Measurements from ENCODE around the gene HLA-F.

HLA-F gene

DNA sequence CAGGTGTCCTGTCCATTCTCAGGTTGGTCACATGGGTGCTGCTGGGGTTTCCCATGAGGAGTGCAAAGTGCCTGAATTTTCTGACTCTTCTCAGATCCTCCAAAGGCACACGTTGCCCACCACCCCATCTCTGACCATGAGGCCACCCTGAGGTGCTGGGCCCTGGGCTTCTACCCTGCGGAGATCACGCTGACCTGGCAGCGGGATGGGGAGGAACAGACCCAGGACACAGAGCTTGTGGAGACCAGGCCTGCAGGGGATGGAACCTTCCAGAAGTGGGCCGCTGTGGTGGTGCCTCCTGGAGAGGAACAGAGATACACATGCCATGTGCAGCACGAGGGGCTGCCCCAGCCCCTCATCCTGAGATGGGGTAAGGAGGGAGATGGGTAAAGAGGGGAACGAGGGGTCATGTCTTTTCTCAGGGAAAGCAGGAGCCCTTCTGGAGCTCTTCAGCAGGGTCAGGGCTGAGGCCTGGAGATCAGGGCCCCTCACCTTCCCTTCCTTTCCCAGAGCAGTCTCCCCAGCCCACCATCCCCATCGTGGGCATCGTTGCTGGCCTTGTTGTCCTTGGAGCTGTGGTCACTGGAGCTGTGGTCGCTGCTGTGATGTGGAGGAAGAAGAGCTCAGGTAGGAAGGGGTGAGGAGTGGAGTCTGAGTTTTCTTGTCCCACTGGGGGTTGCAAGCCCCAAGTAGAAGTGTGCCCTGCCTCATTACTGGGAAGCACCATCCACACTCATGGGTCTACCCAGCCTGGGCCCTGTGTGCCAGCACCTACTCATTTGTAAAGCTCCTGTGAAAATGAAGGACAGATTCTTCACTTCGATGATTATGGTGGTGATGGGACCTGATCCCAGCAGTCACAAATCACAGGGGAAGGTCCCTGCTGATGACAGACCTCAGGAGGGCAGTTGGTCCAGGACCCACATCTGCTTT, 2.0 kb downstream of the HLA-F start:
- no peak for DNase-seq

- DNase-seq = no peak
Observed at GRCh38 chr6:29726001-29726400, 2.8 kb downstream of the HLA-F start.

DNA sequence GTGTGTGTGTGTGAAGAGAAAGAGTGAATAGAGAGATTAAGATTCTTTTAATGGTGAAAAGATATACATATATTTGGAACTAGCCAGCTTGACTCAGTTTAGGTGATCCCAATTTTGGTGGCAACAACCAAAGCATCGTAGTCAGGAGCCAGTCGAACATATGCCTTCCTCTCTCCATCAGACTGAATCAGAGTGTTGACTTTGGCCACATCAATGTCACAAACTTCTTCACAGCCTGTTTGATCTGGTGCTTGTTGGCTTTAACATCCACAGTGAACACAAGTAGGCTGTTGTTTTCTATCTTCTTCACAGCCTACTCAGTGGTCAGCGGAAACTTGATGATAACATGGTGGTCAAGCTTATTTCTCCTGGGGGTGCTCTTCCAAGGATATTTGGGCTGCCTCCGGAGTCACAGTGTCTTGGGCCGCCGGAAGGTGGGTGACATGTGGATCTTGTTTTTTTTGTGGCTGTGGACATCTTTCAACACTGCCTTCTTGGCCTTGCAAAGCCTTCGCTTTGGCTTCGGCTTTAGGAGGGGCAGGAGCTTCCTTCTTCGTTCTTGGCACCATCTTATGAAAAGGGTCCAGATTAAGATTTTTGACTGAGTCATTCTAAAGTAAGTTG, 3.4 kb downstream of the HLA-F start:
- DNase-seq = no peak

DNA sequence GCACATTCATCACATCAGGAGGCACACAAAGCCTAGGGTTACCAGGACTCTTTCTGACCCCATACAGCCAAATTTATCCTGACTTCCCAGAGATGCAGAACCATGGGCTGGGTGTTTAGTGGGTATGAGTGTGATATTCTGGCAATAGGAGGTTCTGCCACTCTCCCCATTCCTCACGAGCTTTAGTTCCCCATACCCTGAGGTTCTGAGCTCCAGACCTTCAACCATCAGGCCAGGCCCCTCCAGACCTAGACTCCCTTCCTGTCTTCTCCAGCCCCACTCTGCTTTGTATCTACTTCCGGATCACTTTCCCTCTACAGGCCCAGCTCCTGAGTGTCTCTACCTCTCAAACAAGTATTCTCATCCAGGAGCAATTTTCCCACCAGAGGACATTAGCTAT, 4.4 kb downstream of the HLA-F start:
- DNase-seq = no peak

DNA sequence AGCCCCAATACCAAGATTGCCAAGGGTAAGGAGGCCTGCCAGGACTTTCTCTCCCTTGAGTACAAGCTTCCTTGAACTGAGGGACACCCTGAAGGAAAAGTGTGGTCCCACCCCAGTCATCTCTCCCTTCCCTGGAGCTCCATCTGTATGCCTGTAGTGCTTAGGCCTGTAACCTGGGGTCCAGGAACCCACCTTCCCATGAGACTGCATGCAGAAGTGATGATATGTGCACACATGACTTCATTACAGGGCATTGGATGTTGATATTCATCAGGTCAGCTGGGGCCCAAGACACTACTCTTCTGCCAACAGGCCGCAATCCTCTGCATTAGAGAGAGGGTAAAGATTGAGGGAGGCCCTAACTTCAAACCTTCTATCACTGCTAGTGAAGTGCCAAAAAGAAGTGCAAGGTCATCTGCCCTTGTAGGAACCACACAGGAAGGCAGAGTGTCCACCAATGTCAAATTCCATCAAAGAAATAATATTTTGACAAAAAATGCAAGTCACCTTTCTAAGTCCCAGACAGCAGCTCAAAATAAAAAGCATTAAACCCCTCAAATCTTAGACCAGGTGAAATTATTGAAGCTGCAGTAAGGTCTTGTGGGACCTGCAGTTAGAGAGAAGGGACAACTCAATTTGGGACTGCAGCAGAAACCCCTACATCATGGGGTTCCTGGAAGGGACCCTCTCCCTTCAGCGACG, 5.1 kb downstream of the HLA-F start:
- no peak for DNase-seq

DNA sequence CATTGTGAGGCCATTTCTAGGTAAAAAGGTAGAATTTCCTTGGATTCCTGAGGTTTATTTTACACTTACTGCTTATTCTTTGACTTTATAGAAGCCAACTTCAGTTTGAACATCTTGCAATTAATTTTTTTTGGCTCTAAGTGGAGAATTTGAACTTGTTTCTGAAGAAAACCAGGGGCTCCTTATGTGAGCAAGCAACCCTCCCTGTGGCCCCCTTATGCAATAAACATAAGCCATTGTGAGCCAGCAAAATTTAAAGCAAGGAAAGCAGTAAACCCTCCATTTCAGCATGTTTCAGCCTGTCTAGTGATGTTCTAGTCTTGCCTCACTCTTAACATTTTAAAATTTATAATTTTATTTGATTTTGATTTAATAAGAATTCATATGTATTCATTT, 5.6 kb downstream of the HLA-F start:
- no peak for DNase-seq

DNA sequence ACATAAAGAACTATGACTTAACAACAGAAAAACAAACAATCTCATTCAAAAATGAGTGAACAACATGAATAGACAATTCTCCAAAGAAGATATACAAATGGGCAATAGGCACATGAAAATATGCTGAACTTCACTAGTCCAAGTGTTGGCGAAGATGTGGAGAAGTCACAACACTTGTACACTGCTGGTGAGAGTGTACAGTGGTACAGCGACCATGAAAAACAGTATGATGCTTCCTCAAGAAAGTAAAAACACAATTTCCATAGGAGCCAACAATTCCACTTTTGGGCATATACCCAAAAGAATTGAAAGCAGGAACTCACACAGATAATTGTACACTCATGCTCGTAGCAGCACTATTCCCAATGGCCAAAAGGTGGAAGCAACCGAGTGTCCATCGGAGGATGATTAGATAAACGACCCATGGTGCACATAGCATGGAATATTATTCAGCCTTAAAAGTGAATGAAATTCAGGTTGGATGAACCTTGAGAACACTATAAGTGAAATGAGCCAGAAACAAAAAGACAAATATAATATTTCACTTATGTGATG, 6.6 kb downstream of the HLA-F start:
- DNase-seq = no peak

- no peak for DNase-seq
Observed at GRCh38 chr6:29730575-29731126, 7.4 kb downstream of the HLA-F start.

GRCh38 chr6:29731281-29731680, 8.0 kb downstream of the HLA-F start:
- no peak for DNase-seq

DNA sequence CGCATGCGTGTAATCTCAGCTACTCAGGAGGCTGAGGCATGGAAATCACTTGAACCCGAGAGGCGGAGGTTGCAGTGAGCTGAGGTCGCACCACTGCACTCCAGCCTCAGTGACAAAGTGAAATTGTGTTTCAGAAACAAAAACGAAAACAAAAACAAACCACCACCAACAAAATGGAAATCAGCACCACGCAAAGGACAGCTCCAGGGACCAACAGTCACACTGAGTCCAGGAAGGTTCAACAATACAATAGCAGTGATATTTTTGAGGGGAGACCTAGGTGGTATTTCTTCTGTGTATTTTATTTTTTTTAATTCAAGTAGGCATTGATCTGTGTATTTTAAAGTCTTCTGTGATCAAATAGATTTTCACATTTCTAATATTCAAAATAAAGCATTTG, 9.8 kb downstream of the HLA-F start:
- no peak for DNase-seq

DNA sequence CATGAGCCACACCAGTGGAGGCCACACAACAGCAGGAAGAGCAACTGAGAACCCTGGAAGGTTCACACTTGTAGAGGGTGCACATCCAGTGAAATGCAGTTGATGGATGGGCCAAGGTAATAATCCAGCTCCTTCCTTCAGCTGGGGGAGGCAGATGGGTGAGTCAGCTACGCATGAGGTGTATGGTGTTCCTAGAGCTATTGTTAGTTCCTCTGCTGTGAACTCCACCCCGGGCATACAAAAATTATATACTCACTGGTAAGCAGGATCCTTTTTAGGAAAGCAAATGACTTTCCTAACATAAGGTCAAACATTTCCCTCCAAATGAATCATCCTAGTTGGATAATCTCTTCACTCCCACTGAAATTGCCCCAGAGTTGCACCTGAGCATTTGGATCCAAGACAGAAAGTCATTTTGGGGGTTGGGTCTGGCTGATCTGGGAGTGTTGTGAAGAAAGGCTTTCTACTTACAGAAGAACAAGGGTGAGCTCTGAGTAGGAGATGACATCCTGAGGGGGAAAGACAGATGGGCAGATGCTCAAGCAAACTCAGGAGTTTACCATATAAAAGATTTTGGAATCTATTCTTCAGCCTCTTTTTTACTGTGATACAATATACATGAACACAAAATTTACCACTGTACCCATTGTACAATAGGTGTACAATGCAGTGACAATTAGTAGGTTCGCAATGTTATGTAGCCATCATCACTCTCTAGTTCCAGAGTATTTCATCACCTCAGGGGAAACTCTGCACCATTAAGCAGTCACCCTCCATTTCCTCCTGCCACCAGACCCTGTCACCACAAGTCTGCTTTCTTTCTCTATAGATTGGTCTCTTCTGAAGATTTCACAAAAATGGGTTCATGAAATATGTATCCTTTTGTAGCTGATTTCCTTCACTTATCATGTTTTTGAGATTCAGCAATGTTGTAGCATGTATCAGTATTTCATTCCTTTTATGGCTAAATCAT, 11.1 kb downstream of the HLA-F start:
- no peak for DNase-seq

GRCh38 chr6:29736563-29736962, 13.3 kb downstream of the HLA-F start:
- no peak for DNase-seq

DNA sequence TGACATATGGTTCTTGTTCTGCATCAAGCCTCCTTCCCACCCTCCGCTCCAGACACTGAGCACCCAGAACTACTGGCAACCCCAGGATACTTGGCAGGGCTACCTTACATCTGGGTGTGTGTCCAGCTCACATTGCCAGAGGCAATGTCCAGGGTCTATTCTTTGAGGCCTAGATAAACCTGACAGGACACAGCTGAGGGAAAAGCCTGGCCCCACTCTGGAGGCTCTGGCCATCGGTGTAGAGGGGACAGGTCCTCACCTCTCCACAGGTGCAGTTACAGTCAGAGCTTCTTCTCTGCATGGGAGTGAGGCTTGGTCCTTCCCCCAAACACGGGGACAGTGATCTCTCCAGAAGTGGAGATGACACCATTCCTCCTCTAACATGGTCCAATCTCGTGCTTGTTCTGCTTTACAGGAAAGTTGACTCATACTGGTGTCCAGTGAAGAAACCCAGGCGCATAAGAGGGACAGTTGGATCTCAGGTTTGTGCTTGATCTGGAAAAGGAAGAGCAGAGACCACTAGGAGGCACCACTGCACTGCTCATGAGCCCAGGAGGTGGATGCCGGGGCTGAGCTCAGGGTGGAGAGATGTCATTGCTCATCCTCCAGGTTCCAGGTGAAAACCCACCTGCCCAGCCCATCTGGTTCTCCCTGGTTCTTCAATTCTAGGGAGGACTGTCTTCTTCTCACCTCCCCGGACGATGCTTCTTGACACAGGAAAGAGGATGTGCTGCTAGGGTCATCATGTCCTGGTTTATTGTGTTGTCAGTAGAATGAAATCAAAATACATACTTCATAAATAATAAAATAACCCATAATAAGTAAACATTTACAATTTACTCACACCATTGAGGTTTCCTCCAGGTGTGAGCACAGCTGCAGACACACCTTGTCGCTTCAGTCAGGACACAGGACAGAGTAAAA, 14.7 kb downstream of the HLA-F start:
- no peak for DNase-seq

- DNase-seq = no peak
Observed at GRCh38 chr6:29739136-29739881, 16.1 kb downstream of the HLA-F start.

- DNase-seq = no peak
Observed at GRCh38 chr6:29739882-29740261, 16.6 kb downstream of the HLA-F start.

GRCh38 chr6:29741592-29741991, 18.4 kb downstream of the HLA-F start:
- DNase-seq = no peak

DNA sequence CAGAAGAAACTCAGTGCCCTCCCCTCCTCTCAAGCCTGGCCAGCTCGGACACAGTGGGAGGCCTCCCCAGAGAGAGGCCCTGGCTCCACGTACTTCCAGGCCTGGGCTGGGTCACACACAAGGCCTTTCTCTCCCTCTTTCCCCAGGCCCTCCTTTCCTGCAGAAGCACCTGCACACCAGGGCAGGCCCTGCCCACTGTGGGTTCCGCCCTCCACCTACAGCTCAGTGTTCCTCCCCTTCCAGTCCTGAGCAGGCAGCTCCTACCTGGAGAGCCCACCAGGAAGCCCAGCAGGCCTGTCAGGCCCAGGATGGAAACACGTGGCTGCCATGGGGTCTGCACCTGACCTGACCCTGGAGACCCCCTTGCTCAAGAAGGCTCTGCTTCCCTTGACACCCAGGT, 18.9 kb downstream of the HLA-F start:
- DNase-seq = no peak

DNA sequence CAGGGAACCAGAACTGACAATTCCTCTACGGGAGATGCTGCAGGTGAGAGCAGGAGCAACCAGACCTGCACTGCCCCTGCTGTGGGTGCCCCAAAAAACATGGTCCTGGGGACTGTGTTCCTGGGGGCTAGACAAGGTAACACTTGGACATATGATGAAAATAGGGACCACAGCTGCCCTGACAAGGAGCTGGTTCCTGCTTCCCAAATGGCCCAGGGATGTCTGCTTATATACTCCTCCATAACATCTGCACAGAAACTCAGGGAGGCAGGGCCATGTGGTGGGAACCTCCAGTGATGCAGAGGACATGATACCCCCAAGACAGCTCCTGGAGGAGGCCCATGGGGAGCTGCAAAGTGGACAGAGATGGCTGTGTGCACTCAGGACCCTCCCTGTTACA, 19.8 kb downstream of the HLA-F start:
- DNase-seq = no peak

DNA sequence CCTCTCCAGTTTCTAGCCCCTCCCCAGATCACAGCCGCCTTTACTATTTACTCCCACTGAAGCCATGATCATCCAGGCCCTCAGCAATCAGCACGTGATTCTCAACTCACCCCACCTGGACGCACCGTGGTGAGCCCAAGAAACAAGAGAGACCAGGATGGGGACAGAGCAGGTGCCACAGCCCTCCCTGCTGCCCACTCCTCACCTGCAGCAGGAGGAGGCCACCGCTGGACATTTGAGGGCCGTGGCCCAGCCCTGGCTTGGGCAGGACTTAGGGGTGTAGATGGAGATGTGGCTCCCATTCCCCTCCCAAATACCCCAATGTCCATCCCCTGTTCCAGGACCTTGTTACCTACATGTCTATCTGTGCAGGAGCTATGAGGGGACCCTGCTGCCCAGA, 20.3 kb downstream of the HLA-F start:
- DNase-seq = no peak

DNA sequence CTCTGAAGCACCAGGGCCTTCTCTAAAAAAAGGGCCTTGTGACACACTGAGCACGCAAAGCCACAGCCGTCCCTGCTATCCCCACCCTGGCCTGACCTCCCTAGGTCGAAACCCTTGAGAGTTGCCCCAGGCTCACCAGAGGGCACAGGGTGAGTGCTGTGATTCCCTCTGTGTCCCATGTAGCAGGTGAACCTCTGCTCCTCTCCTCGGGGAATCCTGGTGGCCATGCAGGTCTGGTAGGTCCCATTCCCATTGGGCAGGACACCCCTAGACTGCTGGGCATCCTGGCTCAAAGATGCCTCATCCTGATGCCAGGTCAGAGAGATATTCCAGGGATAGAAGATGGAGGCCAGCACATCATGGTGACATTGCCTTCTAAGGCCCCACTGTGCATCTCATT, 20.9 kb downstream of the HLA-F start:
- DNase-seq = no peak

Measured in KG1 (cell line).